T-cell (primary cell): Measurements from ENCODE around the gene ZNF205. TPM values are rescaled to one million over a fixed set of nuclear protein-coding genes. Genes with fewer than 3 reads are reported as not detected.

Source experiments
- ATAC-seq, 4 experiments: fragments of 200-7000 bp in 3 of 4; fragments of 150-1000 bp in 1 of 4; cut with Tn5 transposase; replicated peaks in 1 of 4; 1 replicate in 3 of 4; 2 replicates in 1 of 4; pipeline ENCODE4 v1.10.0; 2021; ENCODE audit warnings: moderate library complexity in 3 of 4, mild to moderate bottlenecking in 2 of 4, moderate number of reproducible peaks in 1 of 4
- CTCF ChIA-PET, 2 donors: fragments of 300-600 bp; sonication (Branson Sonifier 250); formaldehyde crosslinking; loops; one replicate each; lab custom pipeline; 2022; ENCODE audit warnings: antibody characterized with exemption in 2 of 2; lab: Charles Lee
- POLR2A ChIA-PET, 2 donors: fragments of 300-600 bp; sonication (Branson Sonifier 250); formaldehyde crosslinking; loops; one replicate each; lab custom pipeline; 2022; ENCODE audit warnings: antibody characterized with exemption in 2 of 2; lab: Charles Lee
- DNase-seq, 35 experiments: peaks; one replicate each; pipeline versions ENCODE4 v3.0.0 to v3.0.0-alpha.2; 2013 to 2023
- H3K27ac ChIP-seq: one replicate; pipeline ENCODE4 v1.5.1; 2013; ENCODE audit warnings: low read length
- H3K27me3 ChIP-seq, 2 experiments: replicated peaks in 1 of 2; 1 replicate in 1 of 2; 2 replicates in 1 of 2; pipeline versions ENCODE4 v1.6.1 to v1.7.0; 2013; ENCODE audit warnings: low read length in 1 of 2, mixed read lengths in 1 of 2; ENCODE audit not compliant: control insufficient read depth in 2 of 2, insufficient read depth in 2 of 2; ENCODE audit errors: extremely low read depth in 1 of 2
- H3K36me3 ChIP-seq, 2 donors: 1 replicate in 1 of 2; 2 replicates in 1 of 2; pipeline versions ENCODE4 v1.6.1 to v1.7.0; 2013; ENCODE audit warnings: low read length in 1 of 2; ENCODE audit not compliant: control insufficient read depth in 2 of 2, insufficient read depth in 1 of 2; ENCODE audit errors: extremely low read depth in 1 of 2
- H3K4me1 ChIP-seq, 2 experiments: 1 replicate in 1 of 2; 2 replicates in 1 of 2; pipeline versions ENCODE4 v1.6.1 to v1.7.0; 2013; ENCODE audit warnings: low read length in 2 of 2, mixed read lengths in 1 of 2; ENCODE audit not compliant: insufficient read depth in 2 of 2, control insufficient read depth in 1 of 2; ENCODE audit errors: extremely low read depth in 1 of 2
- H3K4me3 ChIP-seq, 2 donors: 1 replicate in 1 of 2; 2 replicates in 1 of 2; pipeline versions ENCODE4 v1.5.1 to v1.7.0; 2013; ENCODE audit warnings: mild to moderate bottlenecking in 2 of 2, low read length in 1 of 2, moderate library complexity in 1 of 2; ENCODE audit not compliant: control insufficient read depth in 1 of 2; ENCODE audit errors: extremely low read depth in 1 of 2
- H3K9me3 ChIP-seq: 2 replicates; pipeline ENCODE4 v1.7.0; 2013
- H3K27ac Mint-ChIP-seq, 2 donors: one replicate each; pipeline ENCODE4 v1.8.0; 2020 to 2021; ENCODE audit warnings: mild to moderate bottlenecking in 2 of 2, mixed read lengths in 2 of 2
- H3K27me3 Mint-ChIP-seq, 2 donors: one replicate each; pipeline ENCODE4 v1.8.0; 2021 to 2022; ENCODE audit warnings: mixed read lengths in 2 of 2
- H3K36me3 Mint-ChIP-seq: one replicate; pipeline ENCODE4 v1.8.0; 2021; ENCODE audit warnings: mixed read lengths
- H3K4me1 Mint-ChIP-seq, 3 donors: one replicate each; pipeline ENCODE4 v1.8.0; 2020 to 2022; ENCODE audit warnings: mixed read lengths in 3 of 3, mild to moderate bottlenecking in 1 of 3
- H3K4me3 Mint-ChIP-seq, 3 donors: one replicate each; pipeline ENCODE4 v1.8.0; 2020 to 2022; ENCODE audit warnings: mild to moderate bottlenecking in 3 of 3, mixed read lengths in 3 of 3, moderate library complexity in 3 of 3
- H3K9me3 Mint-ChIP-seq, 3 donors: one replicate each; pipeline ENCODE4 v1.8.0; 2020 to 2022; ENCODE audit warnings: mixed read lengths in 3 of 3
- WGBS: methylation state at CpG from one replicate; pipeline ENCODE4 v1.1.5; 2013; ENCODE audit warnings: missing lambda C conversion rate; ENCODE audit not compliant: insufficient coverage; 5-methylcytosine and 5-hydroxymethylcytosine counted together
- total RNA-seq, 35 experiments: library from RNA in 6 of 35; stranded (reverse) in 6 of 35; fragments of 120-200 nt in 1 of 35; gene quantifications; one replicate each; pipeline versions ENCODE4 v1.2.1 to v1.2.4 and lab custom pipeline; 2013 to 2026

The ZNF205 gene
- total RNA-seq, 5 donors from 2014 or later (not counting 1 experiment from before 2014, with no cell fraction given), result 0.38 TPM; not detected in 4

DNA sequence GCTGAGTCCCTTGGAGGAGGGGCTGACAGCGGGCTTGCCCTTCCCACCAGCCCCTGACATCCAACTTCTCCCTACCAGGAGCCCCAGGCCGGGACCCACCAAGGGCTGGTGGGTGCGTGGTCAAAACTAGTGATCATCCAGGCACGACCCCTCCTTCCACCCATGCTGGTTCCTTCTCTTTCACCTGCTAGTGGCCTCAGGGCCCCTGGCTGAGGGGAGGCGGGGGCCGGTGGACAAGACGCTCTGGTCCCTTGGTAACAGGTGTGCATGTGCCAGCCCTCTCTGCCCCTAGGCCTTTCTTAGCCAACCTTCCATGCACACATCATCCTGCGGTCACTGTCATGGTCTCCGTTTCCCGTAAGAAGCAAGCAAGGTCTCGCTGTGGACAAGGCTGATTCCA, 30.8 kb downstream of the ZNF205 start:
- no peak overlapping the region for H3K27ac ChIP-seq
- Mint-ChIP-seq H3K36me3 (peaks cover 19% of the 10 kb centered on the region), H3K27ac (no peak overlapping the region), H3K4me3 (no peak overlapping the region), H3K4me1 (peaks cover 0 to 6% (median 0%) of the 10 kb centered on the region in 3 donors), H3K27me3 (no peaks in the 10 kb centered on the region), H3K9me3 (no peaks in the 10 kb centered on the region)
- ATAC-seq (no peak), DNase-seq (no peak)
- H3K4me3 ChIP-seq, result no peak overlapping the region
- WGBS, result 97% methylated on average over 9 of the region's 11 CpGs
- ChIA-PET CTCF (no interaction called here), POLR2A (no interaction called here)
- no peaks in the 10 kb centered on the region for H3K4me1 ChIP-seq
- H3K27me3 ChIP-seq, result peaks cover 0 to 10% of the 10 kb centered on the region in 2 experiments
- H3K9me3 ChIP-seq, result no peaks in the 10 kb centered on the region
- H3K36me3 ChIP-seq, result peaks cover 23 to 30% of the 10 kb centered on the region in 2 donors

- H3K36me3 Mint-ChIP-seq, result peaks cover 19% of the 10 kb centered on the region
Measured at GRCh38 chr16:3143598-3144320, 31.4 kb downstream of the ZNF205 start.

DNA sequence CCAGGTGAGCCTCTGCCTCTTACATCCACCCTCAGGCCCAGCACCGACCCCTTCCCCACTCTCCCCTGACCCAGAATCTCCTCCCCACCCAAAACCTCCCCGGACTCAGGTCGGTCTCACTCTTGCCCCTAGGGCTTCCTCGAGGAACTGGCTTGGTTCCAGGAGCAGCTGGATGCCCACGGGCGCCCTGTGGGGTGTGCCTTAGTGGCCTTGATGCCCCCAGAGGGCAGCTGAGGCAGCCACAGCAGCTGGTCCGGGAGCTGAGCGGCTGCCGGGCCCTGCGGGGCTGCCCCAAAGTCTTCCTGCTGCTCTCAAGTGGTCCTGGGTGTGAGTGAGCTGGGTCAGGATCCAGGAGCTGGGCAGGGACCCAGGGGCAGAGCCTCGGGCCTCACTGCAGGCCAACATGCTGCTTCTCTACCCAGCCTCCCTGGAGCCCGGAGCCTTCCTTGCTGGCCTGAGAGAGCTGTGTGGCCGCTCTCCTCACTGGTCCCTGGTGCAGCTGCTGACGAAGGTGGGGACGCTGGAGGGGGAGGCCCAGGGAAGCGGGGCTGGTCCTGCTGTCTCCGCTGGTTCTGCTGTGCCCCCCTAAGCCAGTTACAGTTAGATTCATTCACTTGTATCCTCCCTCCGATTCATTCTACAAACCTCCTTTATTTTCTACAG, 32.1 kb downstream of the ZNF205 start:
- Mint-ChIP-seq H3K4me1 (peaks cover 0 to 6% (median 5%) of the 10 kb centered on the region in 3 donors), H3K4me3 (no peak overlapping the region), H3K36me3 (peaks cover 15% of the 10 kb centered on the region), H3K27me3 (no peaks in the 10 kb centered on the region), H3K27ac (no peak overlapping the region), H3K9me3 (no peaks in the 10 kb centered on the region)
- WGBS, result 79% methylated on average over 17 of the region's 18 CpGs
- ChIA-PET CTCF (no interaction called here), POLR2A (interaction anchor here in 1 of 2 donors (0.6 kb wide), 1 partner anchor 162 kb away, joined by 4 read pairs; no protein-coding TSS in a partner anchor)
- Histone ChIP-seq H3K9me3 (no peaks in the 10 kb centered on the region), H3K27me3 (peaks cover 0 to 10% of the 10 kb centered on the region in 2 experiments), H3K4me1 (peaks cover 0 to 7% of the 10 kb centered on the region in 2 experiments), H3K4me3 (no peak overlapping the region), H3K27ac (no peak overlapping the region), H3K36me3 (peaks cover 19 to 21% of the 10 kb centered on the region in 2 donors)
- DNase-seq, result no peak
- no peak for ATAC-seq

More at GRCh38 chr16:3143598-3144320, 31.4 kb downstream of the ZNF205 start:
- CTCF ChIA-PET, result no interaction called here
- Mint-ChIP-seq H3K27ac (no peak overlapping the region), H3K4me1 (peaks cover 0 to 6% (median 1%) of the 10 kb centered on the region in 3 donors), H3K4me3 (no peak overlapping the region), H3K27me3 (no peaks in the 10 kb centered on the region), H3K9me3 (no peaks in the 10 kb centered on the region)
- Histone ChIP-seq H3K4me3 (no peak overlapping the region), H3K4me1 (peaks cover 0 to under 1% of the 10 kb centered on the region in 2 experiments), H3K27me3 (peaks cover 0 to 10% of the 10 kb centered on the region in 2 experiments), H3K9me3 (no peaks in the 10 kb centered on the region), H3K36me3 (peaks cover 21 to 25% of the 10 kb centered on the region in 2 donors), H3K27ac (no peak overlapping the region)
- WGBS, result 87% methylated on average over 23 of the region's 23 CpGs
- POLR2A ChIA-PET, result no interaction called here
- DNase-seq (no peak), ATAC-seq (no peak)

DNA sequence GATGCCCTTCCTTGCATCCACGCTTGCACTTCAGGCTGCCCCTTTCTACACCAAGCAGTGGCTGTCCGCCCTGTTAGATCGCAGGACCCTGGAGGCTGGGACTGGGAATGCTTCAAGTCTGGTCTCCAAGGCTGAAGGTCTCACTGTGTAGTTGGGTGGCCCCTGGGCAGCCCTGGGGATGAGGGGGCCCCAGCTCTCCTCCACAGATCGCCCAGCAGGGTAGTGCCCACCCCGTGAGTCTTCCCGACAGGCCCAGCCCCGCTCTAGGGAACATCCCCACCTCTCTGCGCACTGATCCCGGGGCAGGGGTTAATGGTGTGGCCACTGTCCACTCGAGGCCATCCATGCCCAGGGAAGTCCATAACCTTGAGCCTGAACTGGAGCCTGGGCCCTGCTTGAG, 32.8 kb downstream of the ZNF205 start:
- Mint-ChIP-seq H3K27me3 (no peaks in the 10 kb centered on the region), H3K27ac (no peak overlapping the region), H3K36me3 (peaks cover 12% of the 10 kb centered on the region), H3K4me1 (peaks cover 3 to 12% (median 9%) of the 10 kb centered on the region in 3 donors), H3K9me3 (no peaks in the 10 kb centered on the region), H3K4me3 (no peak overlapping the region)
- POLR2A ChIA-PET, result interaction anchor here (0.6 kb wide), 2 partner anchors 68 to 162 kb away, joined by 4 read pairs; no protein-coding TSS in a partner anchor
- Histone ChIP-seq H3K4me1 (peaks cover 0 to 14% of the 10 kb centered on the region in 2 experiments), H3K27me3 (peaks cover 0 to 10% of the 10 kb centered on the region in 2 experiments), H3K4me3 (no peak overlapping the region), H3K36me3 (peaks cover 19% of the 10 kb centered on the region in 2 donors), H3K27ac (no peak overlapping the region), H3K9me3 (no peaks in the 10 kb centered on the region)
- CTCF ChIA-PET, result interaction anchor here in 1 of 2 donors (1.3 kb wide), 1 partner anchor 10 kb away, joined by 3 read pairs; the partner anchor contains the start of gene ZNF213
- no peak for DNase-seq
- whole genome bisulfite sequencing, result 92% methylated on average over 9 of the region's 10 CpGs
- ATAC-seq, result no peak

DNA sequence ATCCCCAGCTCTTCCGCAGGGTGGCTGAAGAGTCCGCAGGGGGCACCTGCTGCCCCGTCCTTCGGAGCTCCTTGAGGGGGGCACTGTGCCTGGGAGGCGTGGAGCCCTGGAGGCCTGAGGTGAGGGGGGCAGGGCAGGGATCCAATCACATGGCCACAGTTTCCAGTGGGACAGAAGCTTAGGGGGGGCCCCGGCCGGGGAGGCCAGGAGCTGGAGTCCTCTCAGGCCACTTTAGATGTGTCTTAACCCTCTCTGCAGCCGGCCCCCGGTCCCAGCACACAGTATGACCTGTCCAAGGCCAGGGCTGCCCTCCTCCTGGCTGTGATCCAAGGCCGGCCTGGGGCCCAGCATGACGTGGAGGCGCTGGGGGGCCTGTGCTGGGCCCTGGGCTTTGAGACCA, 33.3 kb downstream of the ZNF205 start:
- CTCF ChIA-PET, result interaction anchor here in 1 of 2 donors (1.3 kb wide), 1 partner anchor 11 kb away, joined by 3 read pairs; the partner anchor contains the start of gene ZNF213
- WGBS, result 85% methylated on average over 10 of the region's 12 CpGs
- H3K36me3 Mint-ChIP-seq, result peaks cover 12% of the 10 kb centered on the region
- H3K27ac Mint-ChIP-seq, result no peak overlapping the region
- peaks cover 5 to 15% (median 11%) of the 10 kb centered on the region in 3 donors for H3K4me1 Mint-ChIP-seq
- H3K36me3 ChIP-seq, result peaks cover 17 to 19% of the 10 kb centered on the region in 2 donors
- no peaks in the 10 kb centered on the region for H3K27me3 Mint-ChIP-seq
- H3K4me3 ChIP-seq, result no peak overlapping the region
- H3K9me3 ChIP-seq, result no peaks in the 10 kb centered on the region
- H3K4me1 ChIP-seq, result peaks cover under 1 to 18% of the 10 kb centered on the region in 2 experiments
- no peak for ATAC-seq
- no peaks in the 10 kb centered on the region for H3K9me3 Mint-ChIP-seq
- POLR2A ChIA-PET, result interaction anchor here in 1 of 2 donors (0.6 kb wide), 1 partner anchor 69 kb away, joined by 4 read pairs; no protein-coding TSS in a partner anchor
- H3K27ac ChIP-seq, result no peak overlapping the region
- H3K27me3 ChIP-seq, result peaks cover 0 to 10% of the 10 kb centered on the region in 2 experiments
- DNase-seq, result no peak
- no peak overlapping the region for H3K4me3 Mint-ChIP-seq
